Measurements from ENCODE around the gene CAPN13.

DNA sequence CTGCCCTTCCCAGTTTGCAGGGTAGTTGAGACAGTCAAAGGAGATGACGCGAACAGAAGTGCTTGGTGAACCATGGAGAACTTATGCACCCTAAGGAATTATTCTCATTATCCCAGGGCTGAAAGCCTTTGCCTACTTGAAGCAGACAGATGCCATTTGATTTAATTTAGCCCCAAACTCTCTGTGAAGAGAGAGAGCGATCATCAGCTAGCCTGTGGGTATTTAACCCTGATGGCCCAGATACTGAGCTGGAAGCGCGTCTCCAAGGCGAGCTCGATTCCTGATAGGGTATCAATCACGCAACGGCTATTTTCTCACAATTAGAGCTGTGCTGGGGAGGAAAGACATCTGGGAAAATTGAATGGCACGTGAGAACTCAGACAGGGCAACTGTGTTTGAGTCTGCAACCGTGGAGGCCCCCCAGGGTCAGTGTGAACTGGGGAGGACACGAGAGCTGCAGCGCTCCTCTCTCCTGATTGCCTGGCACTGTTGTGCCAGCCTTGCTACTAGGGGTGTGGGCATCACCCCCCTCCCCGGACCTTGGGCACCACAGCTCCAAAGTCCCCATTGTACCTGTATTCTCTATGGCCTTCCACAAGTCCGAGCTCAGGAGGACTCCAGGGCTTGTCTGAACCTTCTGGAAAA is 73.2 kb downstream of the CAPN13 start:
- TF ChIP-seq CTCF (IDR thresholded peaks at IDR 0.05; ENCODE audit: low read depth, low read length) (no peak), POLR2A (IDR thresholded peaks at IDR 0.05; ENCODE audit: extremely low read depth, insufficient read length) (no peak), MAX (IDR thresholded peaks at IDR 0.05; ENCODE audit: low read depth, low read length) (no peak), MYC (IDR thresholded peaks at IDR 0.05; ENCODE audit: low read depth, low read length) (no peak)
